IPS-15b (cell line): ENCODE data around the gene NUDT21.
"Not testable (repeated sequence)": the region's sequence is repeated elsewhere in the genome, so short reads cannot be mapped to it uniquely, and the experiment has no call there.

Experiments used
- H3K27me3 ChIP-seq: one replicate; pipeline ENCODE4 v1.6.1; 2013; ENCODE audit warnings: low read length; ENCODE audit not compliant: control insufficient read depth, insufficient read depth
- H3K36me3 ChIP-seq: one replicate; pipeline ENCODE4 v1.6.1; 2013; ENCODE audit warnings: low read length; ENCODE audit not compliant: control insufficient read depth, insufficient read depth
- H3K4me1 ChIP-seq: one replicate; pipeline ENCODE4 v1.6.1; 2013; ENCODE audit warnings: mild to moderate bottlenecking, low read length; ENCODE audit not compliant: control insufficient read depth, insufficient read depth
- H3K4me3 ChIP-seq: one replicate; pipeline ENCODE4 v1.5.1; 2013; ENCODE audit warnings: low read depth, low read length
- H3K9ac ChIP-seq: one replicate; pipeline ENCODE4 v1.6.1; 2013; ENCODE audit warnings: low read depth, mild to moderate bottlenecking, low read length
- H3K9me3 ChIP-seq: one replicate; pipeline ENCODE4 v1.6.1; 2013; ENCODE audit warnings: mild to moderate bottlenecking, low read length; ENCODE audit not compliant: control insufficient read depth, insufficient read depth

The NUDT21 gene

DNA sequence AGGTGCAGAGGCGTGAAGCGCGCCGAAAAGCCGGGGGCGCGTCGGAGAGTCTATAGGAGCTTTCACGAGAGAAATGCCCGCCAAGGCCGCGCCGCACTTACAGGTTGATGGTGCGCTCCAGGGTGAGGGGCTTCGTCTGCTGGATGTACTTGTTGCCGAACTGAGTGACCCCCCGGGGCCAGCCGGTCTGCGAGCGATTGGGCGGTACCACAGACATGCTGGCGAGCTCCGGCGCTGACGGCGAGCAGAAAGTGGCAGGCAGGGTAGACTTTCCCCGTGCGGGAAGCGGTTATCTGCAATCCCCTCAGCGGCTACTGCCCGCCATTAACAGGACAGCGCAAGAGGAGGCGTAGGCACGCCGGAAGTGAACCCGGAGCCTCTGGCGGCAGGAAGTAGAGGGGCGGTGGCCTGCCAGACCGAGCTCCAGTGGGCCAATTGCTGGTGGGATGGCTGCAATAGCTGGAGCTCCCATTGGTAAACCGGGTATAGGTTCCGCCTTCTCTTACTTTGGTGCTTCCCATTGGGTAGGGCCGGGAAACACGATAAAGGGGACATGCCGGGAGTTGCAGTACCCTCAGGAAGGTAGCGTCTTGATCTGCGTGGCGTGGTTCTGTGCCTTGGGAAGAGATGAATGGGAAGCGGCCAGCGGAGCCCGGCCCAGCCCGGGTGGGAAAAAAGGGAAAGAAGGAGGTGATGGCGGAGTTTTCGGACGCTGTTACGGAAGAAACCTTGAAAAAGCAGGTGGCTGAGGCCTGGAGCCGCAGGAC, at the start of gene NUDT21, which contains the start of gene OGFOD1:
NUDT21 (minus strand) TSS at position 347 of the 767 bp plus-strand sequence; CDS start at position 217, 130 bp downstream.
OGFOD1 (plus strand) TSS at position 569 of the 767 bp plus-strand sequence; CDS start at position 628, 59 bp downstream.
- Histone ChIP-seq H3K36me3 (peaks cover 8% of the 10 kb centered on the region), H3K9ac (peak within 1 kb of the TSS; percentile 86), H3K4me3 (peak within 1 kb of the TSS; percentile 96), H3K9me3 (no peaks in the 10 kb centered on the region), H3K4me1 (peaks cover 14% of the 10 kb centered on the region), H3K27me3 (no peaks in the 10 kb centered on the region)

DNA sequence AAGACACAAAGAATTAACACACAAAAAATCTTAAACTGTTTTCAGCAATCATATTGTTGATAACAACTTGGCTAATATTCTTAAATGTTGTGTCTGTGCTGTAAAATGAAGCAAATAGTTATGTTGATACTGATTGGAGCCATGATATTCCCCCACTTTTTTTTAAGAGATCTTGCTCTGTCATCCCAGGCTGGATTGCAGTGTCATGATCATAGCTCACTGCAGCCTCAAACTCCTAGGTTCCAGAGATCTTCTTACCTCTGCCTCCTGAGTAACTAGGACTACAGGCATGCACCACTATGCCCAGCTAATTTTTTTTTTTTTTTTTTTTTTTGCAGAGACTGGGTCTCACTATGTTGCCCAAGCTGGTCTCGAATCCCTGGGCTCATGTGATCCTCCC, 42.7 kb upstream of the NUDT21 start:
- H3K4me1 ChIP-seq = no peaks in the 10 kb centered on the region
- no peak overlapping the region for H3K9ac ChIP-seq
- no peaks in the 10 kb centered on the region for H3K9me3 ChIP-seq
- H3K4me3 ChIP-seq = no peak overlapping the region
- no peaks in the 10 kb centered on the region for H3K27me3 ChIP-seq
- no peaks in the 10 kb centered on the region for H3K36me3 ChIP-seq

DNA sequence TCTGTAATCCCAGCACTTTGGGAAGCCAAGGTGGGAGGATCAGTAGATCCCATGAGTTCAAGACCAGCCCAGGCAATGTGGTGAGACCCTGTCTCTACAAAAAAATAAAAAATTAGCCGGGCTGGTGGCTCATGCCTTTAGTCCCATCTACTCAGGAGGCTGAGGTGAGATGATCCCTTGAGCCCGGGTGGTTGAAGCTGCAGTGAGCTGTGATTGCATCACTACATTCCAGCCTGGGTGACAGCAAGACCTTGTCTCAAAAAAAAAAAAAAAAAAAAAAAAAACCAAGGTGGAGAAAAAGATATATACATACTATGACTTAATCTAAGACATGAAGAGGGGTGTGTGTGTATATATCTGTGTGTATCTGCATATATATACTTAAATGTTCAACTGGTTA, 42.0 kb upstream of the NUDT21 start:
- H3K4me3 ChIP-seq = no peak overlapping the region

DNA sequence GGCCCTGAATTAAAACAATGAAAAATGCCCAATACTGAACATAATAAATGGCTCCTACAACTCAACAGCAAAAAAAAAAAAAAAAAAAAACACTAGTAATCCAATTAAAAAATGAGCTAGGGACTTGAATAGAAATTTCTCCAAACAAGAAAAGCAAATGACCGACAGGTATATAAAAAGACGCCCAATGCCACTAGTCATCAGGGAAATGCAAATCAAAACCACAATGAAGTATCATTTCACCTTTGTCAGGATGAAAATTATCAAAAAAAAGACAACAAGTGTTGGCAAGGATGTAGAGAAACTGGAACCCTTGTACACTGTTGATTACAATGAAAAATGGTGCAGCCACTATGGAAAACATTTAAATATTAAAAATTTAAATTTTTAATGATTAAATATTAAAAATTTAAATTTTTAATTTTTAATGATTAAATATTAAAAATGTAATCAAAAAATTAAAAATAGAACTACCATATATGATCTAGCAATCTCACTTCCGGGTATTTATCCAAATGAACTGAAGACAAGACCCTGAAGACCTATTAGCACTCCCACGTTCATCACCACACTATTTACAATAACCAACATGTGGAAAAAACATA, 40.6 kb upstream of the NUDT21 start:
- Histone ChIP-seq H3K27me3 (no peaks in the 10 kb centered on the region), H3K9me3 (no peaks in the 10 kb centered on the region), H3K9ac (no peak overlapping the region), H3K4me3 (no peak overlapping the region), H3K4me1 (no peaks in the 10 kb centered on the region), H3K36me3 (no peaks in the 10 kb centered on the region)

More for the DNA sequence above, 42.0 kb upstream of the NUDT21 start:
- Histone ChIP-seq H3K4me1 (no peaks in the 10 kb centered on the region), H3K36me3 (no peaks in the 10 kb centered on the region), H3K27me3 (no peaks in the 10 kb centered on the region), H3K9me3 (no peaks in the 10 kb centered on the region), H3K9ac (no peak overlapping the region)

DNA sequence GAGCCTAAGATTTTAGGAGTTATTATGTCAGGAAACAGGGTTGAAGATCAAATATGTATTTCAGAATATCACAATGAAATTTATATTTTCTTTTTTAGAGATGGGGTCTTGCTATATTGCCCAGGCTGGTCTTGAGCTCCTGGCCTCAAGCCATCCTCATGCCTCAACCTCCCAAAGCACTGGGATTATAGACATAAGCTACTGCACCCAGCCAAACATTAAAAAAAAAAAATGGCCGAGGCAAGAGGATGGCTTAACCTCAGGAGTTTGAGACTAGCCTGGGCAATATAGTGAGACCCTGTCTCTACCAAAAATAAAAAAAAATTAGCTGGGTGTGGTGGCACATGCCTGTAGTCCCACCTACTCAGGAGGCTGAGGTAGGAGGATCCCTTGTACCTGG, 37.7 kb upstream of the NUDT21 start:
- H3K9ac ChIP-seq, H3K4me3 ChIP-seq, H3K9me3 ChIP-seq, H3K27me3 ChIP-seq, H3K4me1 ChIP-seq, H3K36me3 ChIP-seq: not testable (repeated sequence)

DNA sequence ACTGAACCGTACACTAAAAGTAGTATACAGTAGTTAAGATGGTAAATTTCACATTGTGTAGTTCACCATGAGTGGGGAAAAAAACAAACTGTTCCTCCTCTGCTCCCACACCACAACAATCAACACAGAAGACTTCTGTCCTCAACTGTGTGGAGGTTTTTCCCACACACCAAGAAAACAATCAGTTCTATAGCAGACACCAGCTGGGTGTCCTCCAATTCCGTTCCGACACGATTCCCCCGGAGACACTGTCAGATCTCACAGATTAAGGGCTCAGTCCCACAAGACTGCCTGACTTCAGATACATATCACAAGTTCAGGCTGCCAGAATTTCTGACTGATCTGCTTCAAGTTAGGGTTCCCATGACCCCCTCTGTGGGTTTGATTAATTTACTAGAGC, 36.9 kb upstream of the NUDT21 start:
- no peaks in the 10 kb centered on the region for H3K27me3 ChIP-seq
- no peak overlapping the region for H3K9ac ChIP-seq
- no peaks in the 10 kb centered on the region for H3K9me3 ChIP-seq
- no peak overlapping the region for H3K4me3 ChIP-seq
- no peaks in the 10 kb centered on the region for H3K36me3 ChIP-seq
- H3K4me1 ChIP-seq = no peaks in the 10 kb centered on the region

DNA sequence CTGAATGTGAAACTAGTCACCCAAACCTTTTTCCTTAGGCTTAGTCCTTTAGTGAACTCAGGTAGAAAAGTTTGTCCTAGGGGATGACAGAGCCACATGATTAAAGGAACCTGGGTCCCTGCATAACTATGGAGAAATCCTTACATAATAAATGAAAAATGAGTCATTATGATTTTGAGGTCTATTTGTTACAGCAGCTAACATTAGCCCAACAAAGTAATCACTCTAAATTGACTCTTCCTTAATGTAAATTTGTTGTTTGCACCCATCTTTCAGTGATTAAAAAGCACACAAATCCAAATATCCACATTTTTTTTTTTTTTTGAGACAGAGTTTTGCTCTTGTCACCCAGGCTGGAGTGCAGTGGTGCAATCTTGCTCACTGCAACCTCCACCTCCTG, 32.3 kb upstream of the NUDT21 start:
- no peaks in the 10 kb centered on the region for H3K27me3 ChIP-seq
- no peaks in the 10 kb centered on the region for H3K4me1 ChIP-seq
- H3K4me3 ChIP-seq = no peak overlapping the region
- H3K9ac ChIP-seq = no peak overlapping the region
- no peaks in the 10 kb centered on the region for H3K36me3 ChIP-seq
- H3K9me3 ChIP-seq = no peaks in the 10 kb centered on the region

DNA sequence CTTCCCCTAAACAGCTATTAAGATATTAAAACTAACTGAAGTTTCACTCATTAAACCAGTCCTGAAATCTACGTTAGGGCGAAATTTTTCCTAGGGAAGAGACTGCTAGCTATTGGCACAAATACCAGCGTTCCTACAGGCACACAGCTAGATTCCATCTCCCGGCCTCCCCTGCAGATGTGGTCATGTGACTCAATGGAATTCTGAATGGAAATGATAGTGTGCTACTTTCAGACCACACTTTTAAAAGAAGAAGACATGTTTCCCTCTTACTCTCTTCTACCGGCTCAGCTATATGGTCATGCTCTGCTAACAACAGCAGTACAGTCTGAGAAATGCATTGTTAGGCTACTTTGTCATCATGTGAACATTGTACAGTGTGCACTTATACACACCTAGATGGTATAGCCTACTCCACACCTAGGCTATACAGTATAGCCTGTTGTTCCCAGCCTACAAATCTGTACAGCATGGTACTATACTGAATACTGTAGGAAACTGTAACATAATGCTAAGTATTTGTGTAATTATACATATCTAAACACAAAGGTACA, 31.6 kb upstream of the NUDT21 start:
- no peaks in the 10 kb centered on the region for H3K4me1 ChIP-seq
- H3K27me3 ChIP-seq = no peaks in the 10 kb centered on the region
- no peaks in the 10 kb centered on the region for H3K9me3 ChIP-seq
- no peaks in the 10 kb centered on the region for H3K36me3 ChIP-seq
- H3K4me3 ChIP-seq = no peak overlapping the region
- no peak overlapping the region for H3K9ac ChIP-seq

DNA sequence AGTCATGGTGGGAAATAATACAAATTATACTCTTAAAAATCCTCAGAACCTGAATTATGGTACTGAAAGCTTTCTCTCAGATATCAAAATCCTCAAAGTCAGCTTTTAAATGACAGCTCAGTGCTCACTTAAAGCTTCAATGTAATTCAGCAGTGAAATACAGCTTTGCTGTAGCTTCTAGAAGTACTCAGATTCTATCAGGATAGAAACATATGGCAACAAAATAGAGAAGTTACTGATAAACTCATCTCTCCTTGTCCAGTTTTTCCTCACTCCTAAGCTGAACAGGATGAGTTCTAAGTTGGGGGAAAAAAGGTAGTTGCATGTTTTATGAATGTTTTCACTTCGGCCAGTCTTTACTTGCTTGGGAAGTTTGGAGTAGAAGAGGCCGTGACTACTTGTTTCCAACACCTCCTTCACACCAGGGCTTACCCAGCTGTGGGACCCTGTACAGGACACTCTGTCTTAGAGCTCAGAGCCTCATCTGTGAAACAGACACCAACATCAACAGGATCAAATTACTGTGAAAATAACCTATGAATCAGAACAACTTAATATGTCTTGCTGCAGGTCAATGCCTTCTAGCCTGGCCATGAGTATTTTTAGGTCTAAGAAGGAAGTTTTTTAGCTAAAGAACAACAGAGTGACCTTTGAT, 30.5 kb upstream of the NUDT21 start:
- Histone ChIP-seq H3K27me3 (no peaks in the 10 kb centered on the region), H3K9ac (no peak overlapping the region), H3K4me1 (peaks cover 2% of the 10 kb centered on the region), H3K36me3 (no peaks in the 10 kb centered on the region), H3K9me3 (no peaks in the 10 kb centered on the region), H3K4me3 (no peak overlapping the region)

DNA sequence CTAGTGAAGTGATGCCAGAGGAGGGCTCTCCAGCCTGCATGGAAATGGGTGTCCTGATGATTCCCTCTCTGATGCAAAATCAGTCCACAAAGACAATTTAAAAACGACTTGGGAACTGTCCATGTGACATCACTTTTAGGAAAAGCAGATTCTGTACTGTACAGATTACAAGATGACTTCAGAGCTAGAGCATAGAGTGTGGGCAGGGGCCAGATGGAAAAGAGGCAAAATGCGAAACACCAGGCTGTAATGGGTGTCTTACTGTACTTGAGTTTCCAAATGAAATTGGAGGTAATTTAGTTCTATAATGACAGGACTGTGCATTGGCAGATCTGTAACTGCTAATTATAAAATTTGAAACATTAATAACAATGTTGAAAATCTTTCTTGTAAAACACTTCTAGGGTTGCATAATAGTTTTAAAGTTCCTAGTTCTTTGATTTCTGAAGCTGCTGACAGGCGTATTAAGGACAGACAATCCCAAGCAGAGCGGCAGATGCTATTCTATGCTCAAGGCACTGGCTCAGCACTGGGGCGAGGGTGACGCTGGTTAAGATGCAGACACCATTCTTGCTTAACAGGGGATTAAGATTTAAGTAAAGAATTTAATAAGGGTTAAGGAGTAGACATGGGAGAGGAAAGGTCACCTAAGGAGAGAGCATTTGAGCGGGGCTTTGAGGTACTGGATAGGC, 29.8 kb upstream of the NUDT21 start:
- H3K36me3 ChIP-seq = peaks cover 2% of the 10 kb centered on the region
- H3K4me1 ChIP-seq = peaks cover 2% of the 10 kb centered on the region
- H3K4me3 ChIP-seq = no peak overlapping the region
- H3K9ac ChIP-seq = no peak overlapping the region
- no peaks in the 10 kb centered on the region for H3K27me3 ChIP-seq
- no peaks in the 10 kb centered on the region for H3K9me3 ChIP-seq

DNA sequence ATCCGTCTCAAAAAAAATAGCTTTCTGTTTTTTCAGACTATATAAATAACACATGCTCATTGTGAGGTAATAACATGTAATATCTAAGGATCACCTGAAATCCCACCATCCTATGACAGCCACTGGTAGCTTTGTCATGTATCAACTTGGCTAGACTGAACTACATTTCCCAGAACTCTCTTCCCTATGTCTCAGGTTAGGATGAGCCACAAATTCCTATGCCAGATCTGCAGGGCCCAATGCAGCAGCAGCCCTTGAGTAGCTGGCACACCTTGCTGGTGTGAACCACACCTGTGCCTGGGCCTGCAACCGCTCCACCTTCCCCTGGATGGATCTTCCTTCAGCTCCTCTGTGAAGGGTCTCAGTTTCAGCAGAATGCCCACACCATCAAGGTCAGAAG, 28.3 kb upstream of the NUDT21 start:
- H3K9me3 ChIP-seq = no peaks in the 10 kb centered on the region
- H3K27me3 ChIP-seq = no peaks in the 10 kb centered on the region
- no peak overlapping the region for H3K4me3 ChIP-seq
- no peak overlapping the region for H3K9ac ChIP-seq
- peaks cover 2% of the 10 kb centered on the region for H3K4me1 ChIP-seq
- peaks cover 12% of the 10 kb centered on the region for H3K36me3 ChIP-seq
